HG02571 (cell line): Measurements from ENCODE around the gene LYRM9.
"Not testable (repeated sequence)": the region's sequence is repeated elsewhere in the genome, so short reads cannot be mapped to it uniquely, and the experiment has no call there.

Experiments used
- ATAC-seq: cut with Tn5 transposase; IDR thresholded peaks from one replicate; pipeline ENCODE4 v1.9.1; 2021; ENCODE audit warnings: mild to moderate bottlenecking, moderate library complexity; ENCODE audit not compliant: unreplicated experiment

The LYRM9 gene

DNA sequence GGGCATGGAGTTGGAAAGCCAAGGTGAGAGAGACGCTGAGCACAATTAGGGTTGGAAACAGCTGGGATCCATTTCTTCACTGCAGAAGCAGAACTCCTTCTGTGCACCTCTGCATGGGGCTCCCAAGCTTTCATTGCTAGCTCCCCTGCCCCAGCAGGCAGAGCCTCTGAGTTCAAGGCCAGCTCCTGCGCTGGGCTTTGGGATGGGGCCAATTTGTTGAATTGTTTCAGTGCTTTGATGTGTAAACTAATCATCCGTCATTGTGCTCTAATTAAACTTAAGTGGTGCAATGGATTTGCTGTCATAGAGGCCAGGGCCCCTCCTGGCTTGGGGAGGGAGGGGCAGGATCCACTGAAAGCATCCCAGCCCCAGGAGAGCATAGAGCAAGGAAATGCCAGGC lies 13.5 kb upstream of the LYRM9 start:
- no peak for ATAC-seq

DNA sequence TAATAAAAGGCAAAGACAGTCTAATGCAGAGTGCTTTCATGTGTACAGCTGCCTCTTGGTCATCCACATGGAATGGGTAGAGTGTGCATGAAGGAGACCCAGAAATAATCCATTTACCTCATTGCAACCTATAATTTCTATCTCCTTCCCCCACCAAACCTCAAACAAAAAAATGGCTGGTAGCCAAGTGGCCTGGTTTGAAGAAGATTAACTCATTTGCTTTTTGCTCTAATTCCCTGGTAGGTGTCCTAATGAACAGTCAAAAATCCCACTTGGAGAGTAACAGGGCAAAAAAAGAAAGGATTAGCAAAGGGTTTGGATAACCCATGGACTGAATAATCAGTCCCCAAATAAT lies 13.0 kb upstream of the LYRM9 start:
- ATAC-seq = no peak

DNA sequence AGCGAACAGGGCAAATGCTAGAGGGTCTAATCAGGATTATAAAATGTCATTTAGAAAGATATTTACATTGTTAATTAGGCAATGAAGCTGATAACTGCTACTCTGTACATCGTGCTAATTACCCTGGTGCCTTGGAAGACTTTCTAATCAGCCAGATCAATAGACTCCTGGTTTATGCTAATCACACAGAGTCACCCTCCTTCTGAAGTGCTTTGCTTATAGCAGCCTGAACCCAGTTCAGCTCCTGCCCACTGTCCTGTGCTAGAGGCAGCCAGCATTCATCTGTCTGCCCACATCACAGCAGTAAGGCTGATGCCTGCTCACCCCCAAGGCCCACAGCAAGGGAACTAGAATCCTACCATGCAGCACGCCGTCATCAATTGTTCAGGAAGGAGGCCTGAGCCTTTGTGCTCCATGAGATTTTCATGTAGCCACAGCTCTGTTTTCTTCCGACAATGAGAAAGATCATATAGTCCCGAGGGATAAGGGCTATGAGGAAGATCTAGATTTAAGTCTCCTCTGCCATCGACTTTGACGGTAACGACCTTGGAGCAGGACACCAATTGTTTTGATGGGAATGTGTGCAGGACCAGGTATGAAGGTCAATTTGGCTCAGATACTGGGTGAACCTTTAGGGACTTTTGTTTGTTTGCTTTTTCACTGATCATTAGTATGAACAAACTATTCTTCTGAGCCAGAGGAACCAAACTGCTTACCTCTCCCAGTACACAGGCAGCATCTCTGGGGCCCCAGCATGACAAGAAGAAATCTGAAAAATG lies 12.5 kb upstream of the LYRM9 start:
- ATAC-seq = no peak

DNA sequence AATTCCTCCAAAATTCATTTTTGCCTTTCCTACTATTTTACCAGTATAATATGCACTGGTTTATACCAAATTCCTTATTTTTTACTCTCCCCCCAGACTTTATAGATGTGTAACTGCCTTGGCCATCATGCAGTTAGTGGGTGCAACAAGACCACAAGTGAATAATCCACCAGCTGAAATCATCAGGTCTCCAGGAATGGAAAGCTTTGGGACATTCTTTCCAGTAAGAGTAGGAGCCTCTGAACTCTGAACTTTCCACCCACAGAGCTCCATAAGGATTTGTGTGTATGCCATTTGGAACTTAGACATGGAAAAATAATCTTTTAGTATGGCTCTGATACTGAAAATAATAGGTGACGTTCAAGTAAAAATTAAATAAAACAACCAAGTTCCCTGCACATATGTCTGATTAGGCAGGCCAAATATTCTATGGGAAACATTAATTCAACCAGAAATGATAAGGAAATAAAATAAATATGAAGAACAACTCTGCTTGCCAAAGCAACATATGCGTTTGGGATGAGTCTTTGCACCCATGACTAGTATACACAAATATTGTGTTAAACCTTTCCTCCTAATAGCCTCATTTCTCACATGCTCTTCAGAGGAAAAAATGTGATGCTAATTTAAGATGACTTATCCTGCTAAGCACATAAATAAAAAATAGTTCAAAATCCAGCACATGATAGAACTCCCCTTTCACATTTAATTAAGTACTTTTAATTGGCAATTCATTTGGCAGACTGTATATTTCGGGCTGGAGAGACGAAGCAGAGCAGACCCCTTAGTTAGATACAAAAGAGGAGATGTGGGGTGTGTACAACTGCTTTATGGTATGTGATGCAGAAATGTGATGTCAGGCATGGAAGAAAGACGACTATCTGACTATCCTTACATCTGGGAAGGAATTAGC lies 11.6 kb upstream of the LYRM9 start:
- no peak for ATAC-seq

- no peak for ATAC-seq
These were observed 10.9 kb upstream of the LYRM9 start for GRCh38 chr17:27904114-27904513.

GRCh38 chr17:27899525-27899924 lies 6.4 kb upstream of the LYRM9 start:
- ATAC-seq = no peak

DNA sequence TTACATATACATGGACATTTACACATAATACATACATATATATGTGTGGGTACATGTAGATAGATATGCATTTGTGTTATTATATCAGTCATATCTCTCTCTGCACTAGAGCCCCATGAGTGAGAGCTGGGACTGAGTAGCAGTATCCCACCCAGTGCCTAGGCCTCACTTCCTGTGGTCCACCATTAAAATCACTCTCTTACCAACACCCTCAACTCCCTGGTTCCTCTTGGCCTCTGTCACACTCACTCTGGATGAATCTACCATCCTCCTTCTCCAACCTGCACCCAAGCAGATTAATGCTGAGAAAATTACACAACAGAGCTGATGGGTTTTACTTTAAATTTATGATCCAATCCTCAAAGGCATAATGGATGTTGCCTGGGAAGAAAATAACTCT lies 4.9 kb upstream of the LYRM9 start:
- no peak for ATAC-seq

DNA sequence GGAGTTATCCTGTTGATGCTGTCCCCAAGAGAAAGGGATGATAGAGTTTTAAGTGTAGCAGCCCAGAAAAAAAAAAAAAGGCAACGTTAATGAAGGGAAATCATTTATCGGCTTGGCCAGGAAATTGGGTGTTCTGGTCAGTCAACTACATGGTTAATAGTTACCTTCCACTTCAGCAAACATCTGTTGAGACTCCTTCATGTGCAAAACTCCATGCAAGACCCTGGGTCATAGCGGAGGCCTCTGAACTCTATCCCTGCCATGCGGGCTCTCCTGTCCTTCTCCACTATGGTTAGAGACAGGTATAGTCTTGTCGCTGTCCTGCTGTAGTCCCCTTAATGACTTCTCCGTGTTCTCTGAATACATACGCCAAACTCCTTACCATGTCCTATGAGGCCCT lies 3.5 kb upstream of the LYRM9 start:
- no peak for ATAC-seq

DNA sequence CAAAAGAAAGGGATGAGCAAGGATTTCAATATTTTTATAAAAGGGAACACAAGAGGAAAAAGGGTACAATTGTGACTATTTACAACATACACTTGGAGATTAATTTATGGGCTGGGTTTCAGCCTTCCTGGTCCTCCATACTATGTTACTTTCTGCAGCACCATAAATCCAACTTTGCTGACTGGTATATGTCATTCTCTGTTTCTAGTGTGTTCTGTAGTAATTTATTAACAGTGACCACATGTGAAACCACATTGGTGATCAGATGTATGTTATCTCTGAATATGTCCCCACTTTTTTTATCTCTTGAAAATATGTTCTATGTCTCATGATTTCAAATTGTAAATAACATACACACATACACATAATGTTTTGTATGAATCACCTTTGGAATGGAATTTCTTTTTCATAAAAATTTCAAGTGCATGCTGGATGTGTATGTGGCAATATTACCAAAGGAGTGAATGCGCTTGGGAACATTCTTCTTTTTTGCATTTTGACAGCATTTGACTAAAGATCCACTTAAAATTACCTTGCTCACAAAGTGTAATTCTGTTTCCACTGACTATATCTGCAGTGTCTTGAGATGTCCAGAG lies 2.9 kb upstream of the LYRM9 start:
- ATAC-seq = no peak

DNA sequence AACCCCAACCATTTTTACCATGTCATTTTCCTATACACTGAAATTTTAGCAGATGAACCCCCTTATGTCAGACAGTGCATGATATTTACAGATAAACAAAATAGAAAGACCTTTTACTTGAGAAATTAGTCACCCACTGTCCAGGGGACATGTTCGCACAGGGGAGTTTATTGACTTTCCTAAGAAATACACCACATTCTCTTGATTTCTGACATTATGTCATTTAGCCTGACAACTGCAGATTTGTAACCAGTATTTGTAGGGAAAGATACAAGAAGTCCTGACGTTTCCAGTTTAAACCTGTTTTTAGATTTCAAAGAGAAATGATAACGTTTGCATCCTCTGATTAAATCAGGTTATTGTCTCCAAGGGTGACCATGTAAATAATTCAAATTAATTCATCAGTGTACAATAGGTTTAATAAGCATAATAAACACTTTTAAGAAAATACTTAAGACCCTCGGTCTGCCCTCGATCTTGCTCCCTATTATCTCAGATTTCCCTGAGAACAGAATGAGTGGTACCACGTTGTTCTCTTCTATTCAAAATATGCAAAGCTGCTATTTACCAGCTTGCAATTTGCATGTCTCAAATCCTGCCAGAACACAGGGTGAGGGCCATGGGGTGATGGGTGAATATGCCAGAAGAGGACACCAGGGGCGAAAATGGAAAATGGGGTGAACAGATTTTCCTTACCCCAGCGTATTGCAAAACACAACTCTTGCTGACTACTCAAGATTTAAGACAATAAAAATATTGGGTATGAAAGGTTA lies 2.1 kb upstream of the LYRM9 start:
- no peak for ATAC-seq

- no peak for ATAC-seq
These were observed 807 bp upstream of the LYRM9 start for GRCh38 chr17:27893841-27894503.

GRCh38 chr17:27892542-27892865 lies 661 bp downstream of the LYRM9 start:
- ATAC-seq = no peak

DNA sequence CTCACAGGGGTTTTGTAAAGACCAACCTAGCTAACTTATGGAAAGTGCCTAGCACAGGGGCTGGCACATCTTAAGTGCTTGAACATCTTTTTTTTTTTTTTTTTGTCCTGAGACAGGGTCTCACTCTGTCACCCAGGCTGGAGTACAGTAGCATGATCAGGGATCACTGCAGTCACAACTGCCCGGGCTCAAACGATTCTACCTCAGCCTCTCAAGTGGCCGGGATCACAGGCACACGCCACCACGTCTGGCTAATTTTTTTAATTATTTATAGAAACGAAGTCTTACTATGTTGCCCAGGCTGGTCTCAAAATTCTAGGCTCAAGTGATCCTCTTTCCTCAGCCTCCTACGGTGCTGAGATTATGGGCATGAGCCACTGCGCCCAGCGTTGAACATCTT lies 1.3 kb downstream of the LYRM9 start:
- no peak for ATAC-seq

DNA sequence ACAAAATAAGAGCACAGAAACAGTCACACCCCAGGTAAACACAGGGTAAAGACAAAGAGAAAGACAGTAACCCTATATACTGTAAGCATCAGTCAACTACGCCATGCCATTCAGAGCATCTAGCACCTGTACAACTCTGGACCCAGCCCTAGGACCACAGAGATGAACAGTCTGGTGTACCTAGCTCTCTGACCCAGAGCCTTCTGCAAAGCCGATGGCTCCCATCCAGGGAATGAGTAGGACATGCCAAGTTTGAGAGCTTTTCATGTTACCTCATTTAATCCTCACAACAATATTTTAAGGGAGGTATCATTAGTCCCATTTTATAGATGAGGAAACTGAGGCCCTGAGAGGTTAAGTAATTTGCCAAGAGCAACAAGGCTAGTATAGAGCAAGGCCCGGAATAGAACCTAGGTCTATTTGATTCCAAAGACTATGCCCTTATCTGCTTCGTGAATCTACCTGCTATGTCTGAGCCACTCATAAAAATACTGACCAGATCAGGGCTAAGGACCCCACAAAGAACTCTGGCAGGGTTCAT lies 3.4 kb downstream of the LYRM9 start:
- ATAC-seq = no peak

GRCh38 chr17:27888945-27889344 lies 4.2 kb downstream of the LYRM9 start:
- no peak for ATAC-seq

GRCh38 chr17:27888067-27888466 lies 5.1 kb downstream of the LYRM9 start:
- no peak for ATAC-seq

DNA sequence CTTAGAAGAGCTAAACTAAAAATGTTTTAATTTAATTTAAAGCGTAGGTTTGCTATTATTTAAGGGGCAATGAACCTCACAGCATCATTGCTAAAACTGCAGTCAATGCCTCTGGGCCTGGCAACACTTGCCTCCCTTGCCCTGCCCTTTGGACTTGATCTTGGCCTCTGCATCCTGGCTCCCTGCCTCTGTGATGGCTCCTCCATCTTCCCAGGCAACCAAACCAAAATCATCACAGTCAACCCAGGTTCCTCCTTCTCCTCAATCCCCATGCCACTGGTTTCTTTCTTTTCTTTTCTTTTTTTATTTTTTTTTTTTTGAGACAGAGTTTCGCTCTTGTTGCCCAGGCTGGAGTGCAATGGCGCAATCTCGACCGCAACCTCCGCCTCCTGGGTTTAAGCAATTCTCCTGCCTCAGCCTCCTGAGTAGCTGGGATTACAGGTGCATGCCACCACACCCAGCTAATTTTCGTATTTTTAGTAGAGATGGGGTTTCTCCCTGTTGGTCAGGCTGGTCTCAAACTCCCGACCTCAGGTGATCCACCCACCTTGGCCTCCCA lies 6.7 kb downstream of the LYRM9 start:
- not testable (repeated sequence) for ATAC-seq

GRCh38 chr17:27882162-27882840 lies 10.9 kb downstream of the LYRM9 start:
- ATAC-seq = no peak

DNA sequence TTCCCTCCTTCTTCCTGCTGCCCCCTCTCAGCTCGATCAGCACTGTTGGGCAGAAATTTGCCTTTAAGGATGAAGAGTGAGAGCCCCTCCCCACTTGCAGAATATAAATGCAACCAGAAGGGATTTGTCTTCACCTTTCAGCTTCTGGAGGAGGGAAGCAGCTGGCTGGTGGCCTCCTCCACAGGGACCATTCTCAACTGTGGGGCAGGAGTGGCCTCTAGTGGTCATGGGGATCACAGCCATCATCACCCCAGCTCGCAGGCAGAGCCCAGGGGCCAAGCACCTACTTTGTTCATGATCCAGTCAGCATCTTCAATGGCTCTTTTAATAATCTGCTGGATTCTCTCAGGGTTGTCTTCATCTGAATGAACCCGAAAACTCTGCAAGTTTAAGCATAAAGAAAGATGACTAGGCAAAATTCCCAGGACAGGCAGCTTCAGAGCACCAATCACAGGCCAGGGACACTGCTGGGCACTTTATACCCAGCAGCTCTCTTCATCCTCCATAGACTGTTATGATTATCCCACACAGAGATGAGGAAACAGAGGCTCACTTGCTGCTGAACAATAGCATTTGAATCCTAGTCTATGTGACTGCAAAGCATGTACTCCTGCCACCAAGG lies 13.1 kb downstream of the LYRM9 start:
- ATAC-seq = peak; percentile 65
